HG03378 (cell line): ENCODE data around the gene ANP32D.
"Not testable (repeated sequence)": the region's sequence is repeated elsewhere in the genome, so short reads cannot be mapped to it uniquely, and the experiment has no call there.

Experiments used
- ATAC-seq: cut with Tn5 transposase; IDR thresholded peaks from one replicate; pipeline ENCODE4 v1.9.1; 2021; ENCODE audit warnings: mild to moderate bottlenecking, moderate library complexity; ENCODE audit not compliant: unreplicated experiment

Gene ANP32D

DNA sequence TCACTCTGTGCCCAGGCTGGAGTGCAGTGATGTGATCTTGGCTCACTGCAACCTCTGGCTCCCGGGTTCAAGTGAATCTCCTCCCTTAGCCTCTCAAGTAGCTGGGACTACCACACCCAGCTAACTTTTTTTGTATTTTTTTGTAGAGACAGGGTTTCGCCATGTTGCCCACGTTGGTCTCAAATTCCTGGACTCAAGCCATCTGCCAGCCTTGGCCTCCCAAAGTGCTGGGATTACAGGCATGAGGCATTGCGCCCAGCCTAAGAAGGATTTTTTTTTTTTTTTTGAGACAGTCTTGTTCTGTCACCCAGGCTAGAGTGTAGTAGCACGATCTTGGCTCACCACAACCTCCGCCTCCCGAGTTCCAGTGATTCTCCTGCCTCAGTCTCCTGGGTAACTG, 17.1 kb downstream of the ANP32D start:
- not testable (repeated sequence) for ATAC-seq

GRCh38 chr12:48500281-48500680, 27.9 kb downstream of the ANP32D start:
- not testable (repeated sequence) for ATAC-seq

DNA sequence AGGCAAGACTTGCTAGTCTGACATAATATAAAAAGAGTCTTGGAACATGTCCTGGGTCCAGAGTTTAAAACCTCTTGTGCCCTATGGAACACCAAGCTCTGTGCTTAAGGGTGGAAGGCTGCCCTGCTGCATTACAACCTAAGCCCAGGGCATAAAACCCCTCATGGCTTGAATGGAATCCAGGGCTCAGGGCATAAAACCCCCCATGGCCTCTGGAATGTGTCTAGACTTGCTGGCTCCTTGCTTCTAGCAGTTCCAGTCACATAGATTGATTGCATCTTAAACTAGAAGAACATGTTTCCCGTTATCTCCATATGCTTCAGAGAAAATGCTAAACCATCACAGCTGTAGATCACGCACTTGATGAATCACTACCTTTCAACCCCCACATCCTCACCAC, 34.5 kb downstream of the ANP32D start:
- ATAC-seq, result not testable (repeated sequence)

DNA sequence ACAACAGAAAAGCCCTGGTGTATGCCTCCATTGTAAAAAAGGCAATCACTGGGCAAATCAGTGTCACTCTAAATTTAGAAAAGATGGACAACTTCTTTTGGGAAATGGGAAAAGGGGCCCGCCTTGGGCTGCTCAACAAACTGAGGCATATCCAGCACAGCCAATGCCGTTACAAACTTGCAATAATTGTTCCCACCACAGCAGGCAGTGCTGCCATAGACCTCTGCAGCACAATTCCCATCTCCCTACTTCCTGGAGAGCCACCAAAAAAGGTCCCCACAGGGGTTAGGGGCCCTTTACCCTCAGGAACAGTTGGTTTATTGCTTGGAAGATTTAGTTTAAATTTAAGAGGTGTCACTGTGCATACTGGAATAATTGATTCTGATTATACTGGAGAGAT, 36.6 kb downstream of the ANP32D start:
- ATAC-seq, result no peak

DNA sequence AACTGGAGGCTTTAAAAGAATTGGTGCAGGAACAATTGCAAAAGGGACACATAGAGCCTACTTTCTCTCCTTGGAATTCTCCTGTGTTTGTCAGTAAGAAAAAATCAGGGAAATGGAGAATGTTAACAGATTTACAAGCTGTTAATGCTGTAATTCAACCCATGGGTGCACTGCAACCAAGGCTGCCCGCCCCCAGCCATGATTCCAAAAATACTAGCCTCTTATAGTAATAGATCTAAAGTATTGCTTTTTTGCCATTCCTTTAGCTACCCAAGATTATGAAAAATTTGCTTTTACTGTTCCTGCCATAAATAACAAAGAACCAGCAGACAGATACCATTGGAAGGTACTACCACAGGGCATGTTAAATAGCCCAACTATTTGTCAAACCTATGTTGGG, 37.8 kb downstream of the ANP32D start:
- no peak for ATAC-seq

DNA sequence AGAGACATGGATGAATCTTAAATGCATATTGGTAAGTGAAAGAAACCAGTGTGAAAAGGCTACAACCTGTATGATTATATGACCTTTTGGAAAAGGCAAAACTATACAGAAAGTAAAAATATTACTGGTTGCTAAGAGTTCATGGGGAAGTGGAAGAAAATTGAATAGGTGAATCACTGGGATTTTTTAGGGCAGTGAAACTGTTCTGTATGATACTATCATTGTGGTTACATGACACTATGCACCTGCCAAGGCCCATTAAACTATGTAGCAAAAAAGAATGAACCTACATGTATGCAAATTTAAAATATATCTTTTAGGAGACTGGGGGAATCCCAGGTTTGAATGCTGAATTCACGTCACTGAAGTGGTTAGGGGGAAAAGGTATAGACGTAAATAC, 40.5 kb downstream of the ANP32D start:
- peak; percentile 91 for ATAC-seq

DNA sequence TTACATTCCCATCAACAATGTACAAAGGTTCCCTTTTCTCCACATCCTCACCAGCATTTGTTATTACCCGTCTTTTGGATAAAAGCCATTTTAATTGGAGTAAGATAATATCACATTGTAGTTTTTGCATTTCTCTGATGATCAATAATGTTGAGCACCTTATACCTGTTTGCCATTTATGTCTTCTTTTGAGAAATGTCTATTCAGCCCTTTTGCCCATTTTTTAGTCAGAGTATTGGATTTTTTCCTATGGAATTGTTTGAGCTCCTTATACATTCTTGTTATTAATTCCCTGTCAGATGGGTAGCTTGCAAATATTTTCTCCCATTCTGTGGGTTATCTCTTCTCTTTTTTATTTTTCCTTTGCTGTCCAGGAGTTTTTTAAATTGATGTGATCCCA, 42.4 kb downstream of the ANP32D start:
- ATAC-seq, result no peak

DNA sequence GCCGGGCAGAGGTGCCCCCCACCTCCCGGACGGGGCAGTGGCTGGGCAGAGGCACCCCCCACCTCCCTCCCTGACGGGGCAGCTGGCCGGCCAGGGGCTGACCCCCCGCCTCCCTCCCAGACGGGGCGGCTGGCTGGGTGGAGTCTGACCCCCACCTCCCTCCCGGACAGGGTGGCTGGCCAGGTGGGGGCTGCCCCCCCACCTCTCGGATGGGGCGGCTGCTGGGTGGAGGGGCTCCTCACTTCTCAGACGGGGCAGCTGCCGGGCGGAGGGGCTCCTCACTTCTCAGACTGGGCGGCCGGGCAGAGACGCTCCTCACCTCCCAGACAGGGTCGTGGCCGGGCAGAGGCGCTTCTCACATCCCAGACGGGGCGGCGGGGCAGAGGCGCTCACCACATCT, 48.0 kb downstream of the ANP32D start:
- ATAC-seq, result not testable (repeated sequence)
